IPS DF 4.7 (cell line): Measurements from ENCODE around the gene CGB7.
"Not testable (repeated sequence)": the region's sequence is repeated elsewhere in the genome, so short reads cannot be mapped to it uniquely, and the experiment has no call there.

Experiments
- DNase-seq: peaks from one replicate; pipeline ENCODE4 v3.0.0-alpha.2; 2013; ENCODE audit warnings: low spot score; ENCODE audit errors: extremely low read depth

CGB7 gene

DNA sequence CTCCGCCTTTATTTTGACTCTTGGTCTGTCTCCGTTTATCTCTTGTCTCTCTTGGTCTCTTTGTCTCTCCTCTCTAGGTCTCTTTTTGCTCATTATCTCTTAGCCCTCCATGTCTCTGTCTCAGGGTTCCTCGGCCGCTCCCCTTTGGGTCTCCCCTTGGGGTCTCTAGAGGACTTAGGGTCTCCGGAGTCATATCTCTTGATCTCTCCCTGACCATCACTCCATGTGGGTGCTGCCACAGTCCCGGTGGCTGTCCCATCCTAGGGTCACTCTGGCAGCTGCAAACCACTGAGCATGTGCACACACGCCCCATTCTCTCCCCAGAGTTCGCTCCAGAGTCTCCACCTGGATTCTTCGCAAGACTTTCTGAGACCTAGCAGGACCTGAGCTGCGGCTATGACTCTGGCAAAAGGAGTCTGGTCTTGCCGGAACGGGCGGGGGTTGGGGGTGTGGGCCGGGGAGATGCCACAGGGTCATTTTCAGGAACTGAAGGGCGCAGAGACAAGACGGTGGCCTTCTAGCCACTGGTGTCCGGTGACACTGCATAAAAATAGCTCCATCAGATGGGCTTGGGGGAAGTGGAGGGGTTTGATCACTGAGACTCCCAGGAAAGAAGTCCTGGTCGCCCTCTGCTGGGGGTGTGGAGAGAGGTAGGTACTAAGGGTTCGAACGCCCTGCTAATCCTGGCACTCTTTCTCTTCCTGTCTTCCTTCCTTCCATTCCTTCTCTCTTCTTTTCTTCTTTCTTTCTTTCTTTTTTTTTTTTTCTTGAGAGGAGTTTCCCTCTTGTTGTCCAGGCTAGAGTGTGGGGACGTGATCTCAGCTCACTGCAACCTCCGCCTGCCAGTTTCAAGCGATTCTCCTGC is 16.2 kb upstream of the CGB7 start:
- DNase-seq: no peak

DNA sequence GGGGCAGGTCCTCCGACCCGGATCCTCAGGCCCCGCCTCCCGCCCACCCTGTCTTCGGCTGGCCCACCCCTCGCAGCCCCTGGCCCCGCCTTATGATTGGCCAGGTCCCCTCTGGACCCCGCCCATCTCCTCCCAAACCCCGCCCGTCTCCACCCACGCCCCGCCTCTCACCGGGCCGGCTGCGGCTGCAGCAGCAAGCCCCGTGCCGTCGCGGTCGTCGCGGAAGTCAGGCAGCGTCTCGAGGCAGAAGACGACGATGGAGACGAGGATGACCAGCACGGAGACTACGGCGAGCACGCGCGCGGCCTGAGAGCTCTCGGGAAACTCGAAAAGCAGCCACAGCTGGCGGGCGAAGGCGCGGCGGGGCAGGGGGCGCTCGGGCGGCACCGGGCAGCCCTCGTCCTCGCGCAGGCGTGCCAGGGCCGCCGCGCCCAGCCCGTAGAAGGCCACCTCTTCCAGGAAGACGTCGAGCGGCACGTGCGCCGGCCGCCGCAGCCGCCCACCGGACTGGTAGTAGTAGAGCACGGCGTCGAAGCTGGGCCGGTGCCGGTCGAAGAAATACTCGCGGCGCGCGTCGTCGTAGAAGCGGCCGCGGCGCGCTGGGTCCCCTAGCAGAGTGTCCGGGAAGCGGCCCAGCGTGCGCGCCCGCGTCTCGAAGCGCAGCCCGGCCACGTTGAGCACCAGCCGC is 14.5 kb upstream of the CGB7 start:
- DNase-seq: no peak

- no peak for DNase-seq
Observed at GRCh38 chr19:49070416-49070815, 12.9 kb upstream of the CGB7 start.

DNA sequence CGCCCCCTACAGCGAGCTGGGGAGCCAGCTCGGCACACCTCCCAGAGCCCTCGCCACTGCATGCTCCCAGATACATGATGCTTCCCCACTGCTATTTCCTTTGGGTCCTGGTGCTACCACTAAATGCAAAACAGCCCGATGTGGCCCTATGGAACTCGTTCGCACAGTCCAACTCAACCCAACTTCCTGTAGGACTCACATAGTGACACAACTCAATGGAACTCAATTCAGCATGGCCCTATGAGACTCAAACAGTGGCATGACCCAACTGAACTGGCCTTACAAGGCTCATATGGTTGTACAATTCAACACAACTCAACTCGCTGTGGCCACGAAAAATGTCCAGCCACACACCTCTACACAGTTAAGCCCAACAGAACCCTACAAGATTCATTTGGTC is 11.5 kb upstream of the CGB7 start:
- no peak for DNase-seq

DNA sequence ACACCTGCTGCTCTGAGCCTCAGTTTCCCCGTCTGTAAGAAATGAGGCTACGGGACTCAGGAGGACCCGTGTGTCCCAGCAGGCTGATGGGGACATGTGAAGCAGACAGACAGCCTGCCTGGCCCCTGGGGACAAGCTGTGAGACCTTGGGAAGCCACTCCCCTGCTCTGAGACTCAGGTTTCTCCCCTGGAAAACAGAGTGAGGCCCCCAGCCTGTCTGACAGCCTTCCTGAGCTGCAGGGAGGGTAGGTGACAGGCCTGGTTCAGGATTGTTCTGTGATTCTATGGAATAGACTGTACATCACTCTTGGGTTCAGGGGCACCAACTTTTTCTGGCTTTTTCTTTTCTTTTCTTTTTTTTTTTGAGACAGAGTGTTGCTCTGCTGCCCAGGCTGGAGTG is 10.0 kb upstream of the CGB7 start:
- DNase-seq: no peak

GRCh38 chr19:49065905-49066512 is 8.5 kb upstream of the CGB7 start:
- no peak for DNase-seq

GRCh38 chr19:49064768-49065611 is 7.4 kb upstream of the CGB7 start, which contains the start of gene NTF4:
NTF4 (minus strand) TSS chr19:49064818; CDS start chr19:49061997, 2,821 bp downstream.
- no peak for DNase-seq

GRCh38 chr19:49064029-49064629 is 6.6 kb upstream of the CGB7 start:
- no peak for DNase-seq

DNA sequence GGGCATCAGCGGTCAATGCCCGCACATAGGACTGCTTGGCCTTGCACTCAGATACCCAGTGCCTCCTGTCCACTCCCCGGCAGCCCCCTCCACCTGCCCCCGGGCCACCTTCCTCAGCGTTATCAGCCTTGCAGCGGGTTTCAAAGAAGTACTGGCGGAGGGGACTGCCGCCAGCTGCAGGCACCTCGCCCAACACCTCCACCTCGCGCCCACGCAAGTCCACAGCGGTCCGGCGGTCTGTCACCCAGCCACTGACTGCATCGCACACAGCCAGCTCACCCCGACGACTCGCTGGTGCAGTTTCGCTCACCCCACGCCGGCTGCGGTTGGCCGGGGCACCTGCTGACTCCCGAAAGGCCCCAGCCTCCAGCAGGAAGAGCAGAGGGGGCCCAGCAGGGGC is 3.9 kb upstream of the CGB7 start:
- DNase-seq: no peak

GRCh38 chr19:49061000-49061399 is 3.5 kb upstream of the CGB7 start:
- DNase-seq: no peak

GRCh38 chr19:49059053-49059452 is 1.5 kb upstream of the CGB7 start:
- DNase-seq: no peak

GRCh38 chr19:49058562-49058961 is 1.0 kb upstream of the CGB7 start:
- DNase-seq: no peak

DNA sequence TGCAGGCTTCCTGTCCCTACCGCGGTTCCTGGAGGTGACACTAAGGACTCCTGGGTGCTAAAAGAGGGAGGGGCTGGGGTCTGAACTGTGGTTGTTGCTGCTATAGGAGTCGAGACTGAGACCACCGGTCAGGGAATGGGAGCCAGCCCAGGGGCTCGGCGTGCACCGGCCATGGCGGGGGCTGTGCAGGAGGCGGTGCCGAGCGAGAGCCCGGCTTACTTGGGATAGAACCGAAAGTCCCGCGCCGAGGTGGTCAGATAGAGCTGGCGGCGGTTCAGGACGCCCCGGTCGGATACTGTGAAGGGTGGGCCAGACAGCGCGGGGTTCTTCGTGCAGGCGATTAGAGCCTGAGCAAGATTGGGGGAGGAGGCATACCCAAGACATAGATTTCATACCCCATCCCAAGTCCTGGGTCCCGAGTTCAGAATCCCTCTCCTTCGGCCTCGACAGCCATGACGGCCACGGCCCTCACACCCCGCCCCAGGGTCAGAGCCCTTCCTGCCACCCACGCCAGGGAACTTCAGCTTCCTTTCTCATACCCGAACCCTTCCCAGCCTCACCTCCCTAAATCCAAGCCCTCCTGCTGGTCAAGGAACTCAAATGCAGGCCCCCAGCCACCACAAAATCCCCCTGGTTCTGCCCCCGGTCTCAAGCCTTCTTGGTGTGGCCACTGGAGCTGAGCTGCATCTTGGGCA is 500 bp downstream of the CGB7 start:
- not testable (repeated sequence) for DNase-seq

GRCh38 chr19:49056101-49056901 is 1.2 kb downstream of the CGB7 start:
- no peak for DNase-seq

- DNase-seq: not testable (repeated sequence)
Observed at GRCh38 chr19:49050376-49051033, 7.0 kb downstream of the CGB7 start.

GRCh38 chr19:49049834-49050233 is 7.7 kb downstream of the CGB7 start:
- DNase-seq: not testable (repeated sequence)

GRCh38 chr19:49049011-49049410 is 8.5 kb downstream of the CGB7 start, which contains the start of gene CGB8:
CGB8 (minus strand) TSS chr19:49049111; CDS start chr19:49048739, 372 bp downstream.
- DNase-seq: not testable (repeated sequence)

DNA sequence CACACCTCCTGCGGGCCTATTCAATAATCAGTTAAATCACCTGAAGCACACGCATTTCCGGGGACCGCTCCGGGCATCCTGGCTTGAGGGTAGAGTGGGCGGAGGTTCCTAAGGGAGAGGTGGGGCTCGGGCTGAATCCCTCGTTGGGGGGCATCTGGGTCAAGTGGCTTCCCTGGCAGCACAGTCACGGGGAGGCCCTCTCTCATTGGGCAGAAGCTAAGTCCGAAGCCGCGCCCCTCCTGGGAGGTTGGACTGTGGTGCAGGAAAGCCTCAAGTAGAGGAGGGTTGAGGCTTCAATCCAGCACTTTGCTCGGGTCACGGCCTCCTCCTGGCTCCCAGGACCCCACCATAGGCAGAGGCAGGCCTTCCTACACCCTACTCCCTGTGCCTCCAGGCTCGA is 14.0 kb downstream of the CGB7 start, which contains the start of gene CGB5:
Gene CGB5 (plus strand): TSS at position 301 of the 400 bp plus-strand sequence. CDS start 362 bp downstream, outside the sequence.
- not testable (repeated sequence) for DNase-seq

GRCh38 chr19:49042666-49043065 is 14.9 kb downstream of the CGB7 start:
- DNase-seq: not testable (repeated sequence)
